NOMO-1 treated with dmso at 0.1 percent for 144 hours (cell line): ENCODE measurements around the gene SPPL3.
"Not testable (repeated sequence)": the region's sequence is repeated elsewhere in the genome, so short reads cannot be mapped to it uniquely, and the experiment has no call there.

ENCODE experiments used
- DNase-seq: peaks from one replicate; lab custom pipeline; 2025; ENCODE audit not compliant: unreplicated experiment; lab: John Stamatoyannopoulos, UW

Gene SPPL3, protein sequence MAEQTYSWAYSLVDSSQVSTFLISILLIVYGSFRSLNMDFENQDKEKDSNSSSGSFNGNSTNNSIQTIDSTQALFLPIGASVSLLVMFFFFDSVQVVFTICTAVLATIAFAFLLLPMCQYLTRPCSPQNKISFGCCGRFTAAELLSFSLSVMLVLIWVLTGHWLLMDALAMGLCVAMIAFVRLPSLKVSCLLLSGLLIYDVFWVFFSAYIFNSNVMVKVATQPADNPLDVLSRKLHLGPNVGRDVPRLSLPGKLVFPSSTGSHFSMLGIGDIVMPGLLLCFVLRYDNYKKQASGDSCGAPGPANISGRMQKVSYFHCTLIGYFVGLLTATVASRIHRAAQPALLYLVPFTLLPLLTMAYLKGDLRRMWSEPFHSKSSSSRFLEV

DNA sequence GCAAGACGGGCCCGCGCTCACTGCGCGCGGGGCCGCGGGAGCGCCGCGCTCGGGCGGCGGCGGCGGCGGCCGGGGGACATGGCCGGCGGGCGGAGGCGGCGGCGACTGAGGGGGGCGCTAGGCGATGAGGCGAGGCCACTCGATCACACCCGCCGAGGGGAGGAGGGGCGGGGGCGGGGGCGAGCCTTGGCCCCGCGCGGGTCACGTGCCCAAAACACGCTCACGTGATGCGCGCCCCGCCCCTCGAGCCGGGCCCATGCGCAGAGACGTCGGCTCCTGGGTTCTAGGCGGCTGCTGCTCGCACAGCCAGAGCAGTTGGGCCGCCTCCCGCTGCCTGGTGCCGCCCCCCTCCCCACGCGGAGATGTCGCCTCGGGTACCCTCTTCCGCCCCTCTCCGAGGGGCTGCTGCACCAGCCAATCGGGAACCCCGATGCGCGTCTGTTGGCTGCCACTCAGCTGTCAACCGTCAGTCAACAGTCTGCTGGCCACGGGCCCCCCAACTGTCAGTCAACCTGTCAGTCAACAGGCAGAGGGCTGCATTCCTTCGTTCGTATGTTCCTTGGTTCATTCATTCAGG, at the start of gene SPPL3:
Gene SPPL3 (minus strand): TSS at position 162 of the 577 bp plus-strand sequence. CDS start 491 bp downstream, outside the sequence.
- DNase-seq: peak; percentile 81

DNA sequence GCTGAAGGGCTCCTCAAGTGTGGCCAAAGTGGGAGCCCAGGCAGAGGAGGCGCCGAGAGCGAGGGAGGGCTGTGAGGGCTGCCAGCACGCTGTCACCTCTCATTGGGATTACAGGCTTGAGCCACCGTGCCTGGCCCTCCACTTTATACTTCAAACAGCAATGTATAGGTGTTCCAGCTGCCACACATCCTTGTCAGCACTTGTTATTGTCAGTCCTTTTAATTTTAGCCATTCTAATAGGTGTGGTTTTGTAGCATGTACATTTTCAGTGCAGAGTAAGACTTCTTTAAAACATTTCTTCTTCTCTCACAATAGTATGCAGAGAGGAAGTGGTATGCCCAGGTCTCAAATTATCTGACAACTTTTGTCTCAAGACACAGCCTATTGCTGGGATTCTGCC, 46.6 kb upstream of the SPPL3 start:
- DNase-seq: no peak

- not testable (repeated sequence) for DNase-seq
Observed at GRCh38 chr12:120950260-120950799, 46.2 kb upstream of the SPPL3 start.

DNA sequence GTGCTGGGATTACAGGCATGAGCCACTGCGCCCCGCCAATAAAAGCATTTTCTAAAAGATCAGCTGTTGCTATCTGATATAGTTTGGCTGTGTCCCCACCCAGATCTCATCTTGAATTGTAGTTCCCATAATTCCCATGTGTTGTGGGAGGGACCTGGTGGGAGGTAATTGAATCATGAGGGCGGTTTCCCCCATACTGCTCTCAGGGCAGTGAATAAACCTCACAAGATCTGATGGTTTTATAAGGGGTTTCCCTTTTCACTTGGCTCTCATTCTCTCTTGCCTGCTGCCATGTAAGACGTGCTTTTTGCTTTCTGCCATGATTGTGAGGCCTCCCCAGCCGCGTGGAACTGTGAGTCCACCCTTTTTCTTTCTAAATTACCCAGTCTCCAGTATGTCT, 41.4 kb upstream of the SPPL3 start:
- DNase-seq: not testable (repeated sequence)

DNA sequence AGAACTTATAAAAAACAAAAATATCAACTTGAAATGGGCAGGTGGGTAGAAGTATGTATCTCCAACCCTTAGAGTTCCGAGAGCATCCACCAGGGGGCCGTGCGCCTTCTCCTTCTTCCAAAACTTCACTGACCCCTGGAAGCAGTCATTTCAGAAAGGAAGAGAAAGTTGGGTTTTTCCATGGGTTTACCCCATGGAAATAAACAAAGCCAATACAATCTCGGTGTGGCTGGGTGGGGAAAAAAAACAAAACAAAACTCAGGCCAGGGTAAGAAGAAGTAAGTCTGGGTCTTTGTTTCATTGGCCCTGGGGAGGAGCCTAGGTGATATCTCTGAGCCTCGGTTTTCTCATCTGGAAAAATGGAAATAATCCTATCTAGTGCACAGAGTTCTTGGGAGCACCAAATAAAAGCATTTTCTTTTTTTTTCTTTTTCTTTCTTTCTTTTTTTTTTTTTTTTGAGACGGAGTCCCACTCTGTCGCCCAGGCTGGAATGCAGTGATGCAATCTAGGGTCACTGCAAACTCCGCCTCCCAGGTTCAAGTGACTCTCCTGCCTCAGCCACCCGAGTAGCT, 40.6 kb upstream of the SPPL3 start:
- DNase-seq: no peak

DNA sequence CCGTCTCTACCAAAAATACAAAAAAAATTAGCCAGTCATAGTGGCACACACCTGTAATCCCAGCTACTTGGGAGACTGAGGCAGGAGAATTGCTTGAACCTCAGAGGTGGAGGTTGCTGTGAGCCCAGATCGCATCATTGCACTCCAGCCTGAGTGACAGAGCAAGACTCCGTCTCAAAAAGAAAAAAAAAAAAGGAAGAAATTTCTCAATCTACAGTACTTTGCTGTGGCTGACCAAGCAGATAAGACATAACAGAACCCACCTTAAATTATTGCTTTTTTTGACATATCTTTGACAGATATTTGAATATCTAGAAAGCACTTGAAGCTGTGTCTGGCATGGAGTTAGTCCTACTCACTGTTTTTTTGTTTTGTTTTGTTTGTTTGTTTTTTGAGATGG, 39.3 kb upstream of the SPPL3 start:
- DNase-seq: no peak

DNA sequence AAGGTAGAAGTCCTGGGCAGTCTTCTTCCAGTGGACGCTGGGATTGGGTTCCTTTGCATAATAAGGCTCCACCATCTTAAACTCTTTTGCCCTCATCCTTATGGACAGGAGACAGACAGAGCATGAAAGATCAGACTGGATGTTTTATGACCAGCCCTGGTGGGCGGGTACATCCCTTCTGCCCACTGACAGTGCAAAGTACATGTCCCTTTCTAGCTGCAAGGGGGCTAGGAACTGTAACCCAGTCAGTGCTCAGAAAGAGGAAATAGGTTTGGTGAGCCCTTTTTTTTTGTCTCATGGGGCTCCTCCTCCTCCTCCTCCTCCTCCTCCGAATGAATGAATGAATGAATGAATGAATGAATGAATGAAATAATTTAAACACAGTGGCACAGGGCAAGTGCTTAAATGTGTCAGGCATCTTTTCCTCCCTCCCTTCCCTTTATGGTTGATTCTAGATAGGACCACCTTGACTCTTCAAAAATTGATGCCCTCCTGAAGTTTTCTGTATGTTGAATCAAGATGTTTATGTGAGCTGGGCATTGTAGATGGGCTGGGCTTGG, 37.8 kb upstream of the SPPL3 start:
- DNase-seq: no peak

GRCh38 chr12:120941412-120941811, 37.3 kb upstream of the SPPL3 start:
- no peak for DNase-seq

GRCh38 chr12:120940799-120941198, 36.6 kb upstream of the SPPL3 start:
- no peak for DNase-seq

DNA sequence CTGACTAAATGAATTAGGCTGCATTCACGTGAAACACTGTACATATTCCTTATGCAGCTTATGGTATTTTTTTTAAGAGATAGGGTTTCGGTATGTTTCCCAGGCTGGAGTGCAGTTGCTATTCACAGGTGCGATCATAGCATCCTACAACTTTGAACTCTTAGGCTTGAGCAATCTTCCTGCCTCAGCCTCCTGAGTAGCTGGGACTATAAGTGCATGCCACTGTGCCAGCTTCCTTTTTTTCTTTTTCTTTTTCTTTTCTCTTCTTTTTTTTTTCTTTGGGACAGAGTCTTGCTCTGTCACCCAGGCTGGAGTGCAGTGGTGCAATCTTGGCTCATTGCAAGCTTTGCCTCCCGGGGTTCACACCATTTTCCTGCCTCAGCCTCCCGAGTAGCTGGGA, 35.8 kb upstream of the SPPL3 start:
- no peak for DNase-seq

DNA sequence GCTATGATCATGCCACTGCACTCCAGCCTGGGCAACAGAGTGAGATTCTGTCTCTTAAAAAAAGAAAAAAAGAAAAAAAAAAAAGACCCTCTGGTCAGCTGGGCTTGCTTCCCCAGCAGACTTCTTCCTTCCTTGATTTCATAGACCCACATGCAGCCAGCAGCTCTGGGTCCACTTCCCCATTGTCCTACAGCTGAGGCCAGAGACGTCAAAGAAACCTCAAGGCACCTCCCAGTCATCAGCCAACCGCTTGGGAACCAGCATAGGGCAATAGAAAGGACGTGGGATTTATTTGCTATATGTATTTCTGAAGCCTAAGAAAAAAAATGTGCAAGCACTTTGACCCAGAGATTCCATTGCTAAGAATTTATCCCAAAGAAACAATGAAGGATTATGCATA, 35.4 kb upstream of the SPPL3 start:
- peak; percentile 82 for DNase-seq

DNA sequence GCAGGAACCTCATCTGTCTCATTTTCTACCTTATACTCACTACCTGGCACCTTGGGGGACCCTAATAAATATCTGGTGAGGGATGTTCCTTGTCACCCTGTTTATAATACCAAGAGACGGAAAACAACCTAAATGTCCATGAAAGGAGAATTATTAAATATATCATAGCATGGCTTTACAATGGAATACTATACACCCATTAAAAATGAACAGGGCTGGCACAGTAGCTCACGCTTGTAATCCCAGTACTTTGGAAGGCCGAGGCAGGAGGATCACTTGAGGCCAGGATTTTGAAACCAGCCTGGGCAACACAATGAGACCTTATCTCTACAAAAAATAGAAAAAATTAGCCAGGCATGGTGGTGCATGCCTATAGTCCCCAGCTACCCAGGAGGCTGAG, 34.3 kb upstream of the SPPL3 start:
- DNase-seq: no peak

- DNase-seq: peak; percentile 40
Observed at GRCh38 chr12:120936197-120936596, 32.0 kb upstream of the SPPL3 start.

DNA sequence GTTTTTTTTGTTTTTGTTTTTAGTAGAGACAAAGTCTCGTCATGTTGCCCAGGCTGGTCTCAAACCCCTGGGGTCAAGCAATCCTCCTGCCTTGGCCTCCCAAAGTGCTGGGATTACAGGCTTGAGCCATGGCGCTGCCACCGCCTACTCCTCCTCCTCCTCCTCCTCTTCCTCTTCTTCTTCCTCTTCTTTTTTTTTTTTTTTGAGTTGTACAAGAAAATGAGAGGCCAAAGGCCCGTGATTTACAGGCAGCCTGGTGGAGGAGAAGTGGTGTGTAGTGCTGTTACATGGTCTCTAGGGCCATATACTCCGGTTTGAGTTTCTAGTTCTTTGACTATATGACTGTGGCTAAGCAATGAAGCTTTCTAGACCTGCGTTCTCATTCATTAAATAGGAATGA, 29.6 kb upstream of the SPPL3 start:
- no peak for DNase-seq

DNA sequence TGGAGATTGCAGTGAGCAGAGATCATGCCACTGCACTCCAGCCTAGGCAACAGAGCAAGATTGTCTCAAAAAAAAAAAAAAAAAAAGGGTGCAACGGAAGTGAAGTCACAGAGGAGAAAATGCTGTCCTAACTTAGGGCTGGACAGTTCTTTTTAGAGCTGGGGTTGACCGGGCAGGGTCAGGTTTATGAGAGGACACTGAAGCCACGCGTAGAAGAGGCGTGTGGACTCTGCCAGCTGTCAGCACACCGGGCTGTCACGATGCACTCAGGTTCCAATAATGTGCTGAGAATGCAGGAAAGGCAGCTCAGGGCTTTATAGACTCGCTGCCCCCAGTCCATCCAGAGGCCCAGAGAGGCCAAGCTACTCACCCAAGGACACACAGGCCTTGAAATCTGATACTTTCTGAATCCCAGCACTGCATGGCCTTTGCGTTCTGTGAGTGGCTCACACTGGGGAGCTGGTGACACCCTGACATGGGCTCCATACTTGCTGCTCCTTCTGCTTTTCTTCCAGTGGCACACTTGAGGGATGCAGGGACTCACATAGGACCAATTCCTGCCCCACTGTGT, 28.9 kb upstream of the SPPL3 start:
- no peak for DNase-seq

- no peak for DNase-seq
Observed at GRCh38 chr12:120932058-120932457, 27.9 kb upstream of the SPPL3 start.

GRCh38 chr12:120930032-120930431, 25.9 kb upstream of the SPPL3 start:
- no peak for DNase-seq

- no peak for DNase-seq
Observed at GRCh38 chr12:120928864-120929652, 24.9 kb upstream of the SPPL3 start.

DNA sequence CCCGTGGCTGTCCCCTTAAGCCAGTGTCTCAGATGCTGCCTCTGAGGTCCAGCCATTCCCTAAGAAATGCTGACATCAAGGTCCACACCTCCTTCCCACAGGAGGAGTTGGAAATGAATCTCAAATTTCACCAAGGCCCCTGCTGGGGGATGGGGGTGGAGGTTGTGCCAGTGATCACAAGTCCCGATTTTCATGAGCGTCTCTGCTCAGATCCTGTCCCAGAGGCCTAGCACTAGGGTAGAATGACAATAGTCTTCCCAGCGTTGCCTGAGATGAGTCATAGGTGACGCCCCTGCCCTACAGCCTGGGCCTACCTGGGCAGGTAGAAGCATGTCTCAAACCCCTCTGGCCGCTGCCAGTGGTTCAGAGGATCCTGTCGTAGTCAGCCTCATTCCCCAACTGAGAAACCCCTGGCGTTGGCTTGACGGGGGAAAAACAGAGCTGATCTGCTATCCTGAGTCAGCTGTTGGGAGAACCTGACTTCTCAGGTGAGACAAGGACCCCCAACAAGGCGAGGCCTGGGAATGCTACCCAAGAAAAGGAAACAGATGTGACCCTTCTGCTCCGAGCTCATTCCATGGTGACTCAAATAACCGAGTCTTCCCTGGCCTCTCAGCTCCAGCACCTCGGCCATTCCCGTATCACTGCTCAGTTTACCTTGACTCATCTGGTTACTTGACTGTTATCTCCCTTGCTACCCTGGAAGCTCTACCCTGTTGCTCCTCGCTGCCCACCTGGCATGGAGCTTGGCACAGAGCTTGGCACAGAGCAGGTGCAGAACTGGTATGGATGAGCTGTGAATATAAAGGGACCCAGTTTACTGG, 21.8 kb upstream of the SPPL3 start:
- DNase-seq: no peak

DNA sequence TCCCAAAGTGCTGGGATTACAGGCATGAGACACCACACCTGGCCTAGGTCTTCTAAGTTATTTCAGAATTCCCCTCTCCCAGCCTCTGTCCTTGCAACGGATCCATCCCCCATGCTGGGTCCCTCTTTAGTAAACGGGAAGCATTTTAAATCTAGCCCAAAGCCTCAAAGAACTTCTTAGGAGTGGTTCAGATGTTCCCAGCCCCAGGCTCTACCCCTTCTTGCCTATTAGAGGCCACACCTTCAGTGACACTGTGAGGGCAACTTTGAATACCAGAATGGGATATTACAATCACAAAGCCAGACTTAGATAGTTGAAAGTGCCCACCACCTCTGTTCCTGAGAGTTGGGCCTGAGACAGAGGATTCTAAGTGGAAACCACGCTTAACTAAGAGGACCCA, 18.1 kb upstream of the SPPL3 start:
- DNase-seq: no peak
